Immature natural killer cell (primary cell): ENCODE measurements around the gene LRRC55. TPM values are rescaled to one million over a fixed set of nuclear protein-coding genes. Genes with fewer than 3 reads are reported as not detected.

Experiments used
- DNase-seq, 3 donors: peaks; one replicate each; pipeline ENCODE4 v3.0.0; 2022; ENCODE audit warnings: mixed read lengths in 1 of 3
- H3K27ac Mint-ChIP-seq, 6 donors: one replicate each; pipeline ENCODE4 v1.8.0; 2020; ENCODE audit warnings: mixed read lengths in 6 of 6, mild to moderate bottlenecking in 5 of 6, inconsistent platforms in 4 of 6, moderate library complexity in 3 of 6
- H3K27me3 Mint-ChIP-seq, 3 donors: one replicate each; pipeline ENCODE4 v1.8.0; 2020 to 2021; ENCODE audit warnings: low read depth in 3 of 3, mild to moderate bottlenecking in 3 of 3, mixed read lengths in 3 of 3, moderate library complexity in 3 of 3, inconsistent platforms in 1 of 3
- H3K36me3 Mint-ChIP-seq, 3 donors: one replicate each; pipeline ENCODE4 v1.8.0; 2020; ENCODE audit warnings: mixed read lengths in 3 of 3, inconsistent platforms in 2 of 3, mild to moderate bottlenecking in 2 of 3
- H3K4me1 Mint-ChIP-seq, 2 donors: one replicate each; pipeline ENCODE4 v1.8.0; 2020; ENCODE audit warnings: inconsistent platforms in 2 of 2, mild to moderate bottlenecking in 2 of 2, mixed read lengths in 2 of 2, moderate library complexity in 1 of 2
- H3K4me3 Mint-ChIP-seq, 5 donors: one replicate each; pipeline ENCODE4 v1.8.0; 2020; ENCODE audit warnings: mild to moderate bottlenecking in 5 of 5, mixed read lengths in 5 of 5, inconsistent platforms in 3 of 5, moderate library complexity in 3 of 5
- H3K9me3 Mint-ChIP-seq, 6 donors: one replicate each; pipeline ENCODE4 v1.8.0; 2020; ENCODE audit warnings: mild to moderate bottlenecking in 6 of 6, mixed read lengths in 6 of 6, inconsistent platforms in 4 of 6, moderate library complexity in 3 of 6
- polyA plus RNA-seq, 3 donors: library from polyadenylated mRNA; unstranded; fragments of 300-500 nt; fragmentation: Illumina TruSeq; gene quantifications; one replicate each; pipeline ENCODE4 v1.2.3, GENCODE V29; 2021

Gene LRRC55
- polyA plus RNA-seq, 3 donors from 2014 or later: not detected

DNA sequence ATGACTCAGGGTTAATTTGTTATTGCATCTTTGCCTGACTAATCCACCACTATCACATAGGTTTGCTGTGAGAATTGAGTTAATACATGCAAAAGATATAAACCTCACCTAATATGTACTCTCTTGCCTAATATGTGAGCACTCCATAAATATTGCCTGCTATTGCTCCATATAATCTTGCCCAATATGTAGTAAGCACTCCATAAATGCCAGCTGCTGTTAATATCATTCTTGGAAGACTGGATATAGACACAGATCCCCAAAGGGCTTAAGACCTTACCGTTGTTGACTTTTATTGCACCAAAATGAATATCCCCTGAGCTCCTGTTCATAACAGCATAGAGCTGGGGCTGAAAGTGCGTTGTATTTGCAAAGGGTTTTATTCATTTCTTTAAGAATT is 27.0 kb upstream of the LRRC55 start:
- H3K27me3 Mint-ChIP-seq: peaks cover 4 to 8% (median 7%) of the 10 kb centered on the region in 3 donors
- no peak overlapping the region for H3K4me3 Mint-ChIP-seq
- no peak for DNase-seq
- H3K36me3 Mint-ChIP-seq: no peaks in the 10 kb centered on the region
- H3K4me1 Mint-ChIP-seq: no peaks in the 10 kb centered on the region
- H3K9me3 Mint-ChIP-seq: peaks cover 0 to 5% (median 0%) of the 10 kb centered on the region in 6 donors
- no peak overlapping the region for H3K27ac Mint-ChIP-seq

DNA sequence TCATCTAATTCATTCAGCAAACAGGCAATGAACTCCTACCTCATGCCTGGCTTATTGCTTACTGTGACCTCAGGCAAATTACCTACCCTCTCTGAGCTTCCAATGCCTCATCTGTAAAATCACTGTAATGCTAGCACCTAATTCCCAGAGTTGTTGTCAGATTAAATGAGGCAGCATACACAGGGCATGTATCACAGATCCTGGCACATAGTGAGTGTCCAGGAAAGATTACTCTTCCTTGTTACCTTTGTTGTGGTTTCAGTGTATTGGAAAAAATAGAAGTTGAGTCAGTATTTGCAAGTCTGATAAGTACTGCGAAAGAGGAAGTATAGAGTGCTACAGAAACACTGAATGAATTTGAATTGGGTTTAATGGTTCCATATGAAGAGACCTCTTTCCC is 26.4 kb upstream of the LRRC55 start:
- H3K36me3 Mint-ChIP-seq: no peaks in the 10 kb centered on the region
- no peak for DNase-seq

DNA sequence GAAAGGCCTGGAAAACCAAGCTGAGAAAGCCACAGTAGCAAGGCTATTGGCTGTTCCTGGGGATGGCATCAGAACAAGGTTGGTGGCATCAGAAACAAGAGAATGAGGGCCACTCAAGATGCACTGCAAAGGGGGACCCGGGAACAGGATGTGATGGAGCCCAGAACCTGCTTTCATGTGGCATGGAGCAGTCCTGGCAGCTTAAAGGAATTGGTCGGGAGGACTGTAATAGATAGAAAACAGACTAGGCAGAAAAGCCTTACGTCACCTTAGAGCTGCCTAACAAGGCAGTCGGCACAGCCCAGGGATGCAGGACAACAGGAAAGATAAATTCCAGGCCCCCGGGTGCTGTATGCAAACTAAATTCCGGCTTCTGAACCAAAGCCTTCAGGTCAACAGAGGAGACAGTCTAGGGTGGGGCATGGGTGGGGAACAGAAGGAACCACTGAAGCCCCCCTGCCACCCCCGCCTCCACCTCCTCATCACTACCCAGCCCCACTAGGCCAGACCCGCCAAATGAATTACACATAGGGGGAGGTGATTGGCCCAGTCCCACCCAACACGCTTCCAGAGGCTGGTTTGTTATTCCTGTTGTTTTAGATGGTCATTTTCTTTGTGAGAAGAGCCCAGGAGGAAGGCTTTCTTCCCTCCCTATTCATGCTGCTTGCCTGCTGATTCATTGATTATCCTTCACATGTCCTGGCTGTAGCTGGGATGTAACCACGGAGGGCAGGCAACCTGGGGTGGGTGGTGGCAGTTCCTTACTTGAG is 25.7 kb upstream of the LRRC55 start:
- Mint-ChIP-seq H3K27me3 (peaks cover 4 to 11% (median 8%) of the 10 kb centered on the region in 3 donors), H3K4me1 (no peaks in the 10 kb centered on the region), H3K9me3 (peaks cover 0 to 2% (median 0%) of the 10 kb centered on the region in 6 donors), H3K36me3 (no peaks in the 10 kb centered on the region), H3K27ac (no peak overlapping the region), H3K4me3 (no peak overlapping the region)
- DNase-seq: no peak

More for the DNA sequence above, 26.4 kb upstream of the LRRC55 start:
- Mint-ChIP-seq H3K27me3 (peaks cover 4 to 8% (median 8%) of the 10 kb centered on the region in 3 donors), H3K27ac (no peak overlapping the region), H3K9me3 (peaks cover 0 to 5% (median 0%) of the 10 kb centered on the region in 6 donors), H3K4me3 (no peak overlapping the region), H3K4me1 (no peaks in the 10 kb centered on the region)

DNA sequence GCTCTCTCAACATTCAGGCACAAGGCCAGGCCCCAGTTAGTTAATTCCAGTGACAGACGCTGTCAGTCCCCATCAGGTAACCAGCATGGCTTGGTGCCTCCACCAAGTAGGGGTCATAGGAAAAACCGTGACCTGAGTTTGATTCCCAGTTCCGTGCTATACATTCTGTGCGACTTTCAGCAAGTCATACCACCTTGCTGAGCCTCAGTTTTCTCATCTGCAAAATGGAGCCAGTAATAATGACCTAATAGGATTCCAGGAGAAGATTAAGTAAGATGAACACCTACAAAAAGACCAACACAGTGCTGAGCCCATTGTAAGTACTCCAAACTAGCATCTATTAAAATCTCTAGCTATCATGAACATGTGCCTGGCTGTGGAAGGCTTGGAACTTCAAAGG is 24.8 kb upstream of the LRRC55 start:
- Mint-ChIP-seq H3K9me3 (peaks cover 0 to 2% (median 0%) of the 10 kb centered on the region in 6 donors), H3K27me3 (peaks cover 5 to 14% (median 8%) of the 10 kb centered on the region in 3 donors), H3K36me3 (no peaks in the 10 kb centered on the region), H3K4me1 (no peaks in the 10 kb centered on the region), H3K4me3 (no peak overlapping the region), H3K27ac (no peak overlapping the region)
- DNase-seq: no peak

DNA sequence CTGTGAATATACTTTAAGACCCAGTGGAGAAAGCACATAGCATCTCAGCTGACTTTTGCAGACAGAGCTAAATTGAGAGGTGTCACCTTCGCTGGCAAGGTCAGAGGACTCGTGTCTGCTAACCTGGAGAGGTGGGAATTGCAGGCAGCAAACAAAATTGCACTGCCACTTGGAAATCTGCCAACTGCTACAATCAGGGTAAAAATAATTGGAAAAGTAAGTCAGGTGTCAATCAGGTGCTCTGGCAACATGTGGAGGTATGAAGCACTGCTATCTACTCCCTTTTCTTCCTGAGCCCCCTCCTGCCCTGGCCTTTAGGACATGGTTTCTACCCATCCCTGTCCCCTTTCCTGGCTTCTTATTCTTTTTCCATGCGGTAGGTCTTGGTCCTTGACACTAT is 24.1 kb upstream of the LRRC55 start:
- no peak for DNase-seq
- no peak overlapping the region for H3K4me3 Mint-ChIP-seq
- H3K27me3 Mint-ChIP-seq: peaks cover 5 to 15% (median 8%) of the 10 kb centered on the region in 3 donors
- H3K4me1 Mint-ChIP-seq: no peaks in the 10 kb centered on the region
- H3K27ac Mint-ChIP-seq: no peak overlapping the region
- H3K9me3 Mint-ChIP-seq: peaks cover 0 to 8% (median 0%) of the 10 kb centered on the region in 6 donors
- no peaks in the 10 kb centered on the region for H3K36me3 Mint-ChIP-seq

DNA sequence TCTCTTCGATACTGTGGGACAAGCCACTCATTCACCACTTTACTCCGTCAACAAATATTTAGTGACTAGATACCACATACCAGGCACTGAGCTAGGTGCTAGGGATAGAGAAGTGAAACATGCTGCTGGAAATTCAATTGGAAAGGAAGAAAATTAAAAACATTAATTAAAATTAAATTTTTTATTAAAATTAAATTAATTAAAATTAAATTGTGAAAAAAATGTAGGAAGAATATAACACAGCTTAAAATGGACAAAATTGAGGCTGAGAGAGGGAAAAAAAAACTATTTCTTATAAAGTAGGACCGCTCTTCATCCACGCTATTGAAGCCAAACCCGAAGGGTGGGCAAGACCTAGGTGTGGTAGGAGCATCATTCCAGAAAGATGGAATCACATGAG is 23.6 kb upstream of the LRRC55 start:
- DNase-seq: no peak
- no peaks in the 10 kb centered on the region for H3K4me1 Mint-ChIP-seq
- no peak overlapping the region for H3K27ac Mint-ChIP-seq
- no peaks in the 10 kb centered on the region for H3K36me3 Mint-ChIP-seq
- peaks cover 0 to 8% (median 0%) of the 10 kb centered on the region in 6 donors for H3K9me3 Mint-ChIP-seq
- no peak overlapping the region for H3K4me3 Mint-ChIP-seq
- peaks cover 5 to 15% (median 8%) of the 10 kb centered on the region in 3 donors for H3K27me3 Mint-ChIP-seq

DNA sequence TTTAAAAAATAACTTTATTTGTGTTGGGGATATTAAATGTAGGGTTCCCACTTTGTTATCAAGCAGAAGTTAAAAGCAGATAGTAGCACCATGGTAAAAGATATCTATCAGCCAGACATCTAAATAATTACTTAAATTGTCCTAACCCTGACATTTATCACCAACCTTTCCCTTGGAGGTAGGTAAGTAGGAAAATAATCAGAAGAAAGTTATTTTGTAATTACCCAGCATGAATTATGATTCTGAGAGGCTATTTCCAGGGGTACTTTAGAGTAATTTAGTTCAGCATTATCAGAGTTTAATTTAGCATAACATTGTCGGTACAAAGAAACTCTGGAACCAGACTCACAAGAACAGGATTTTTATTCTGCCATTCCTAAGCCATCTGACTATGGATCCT is 23.2 kb upstream of the LRRC55 start:
- Mint-ChIP-seq H3K4me3 (no peak overlapping the region), H3K9me3 (peaks cover 0 to 8% (median 0%) of the 10 kb centered on the region in 6 donors), H3K36me3 (no peaks in the 10 kb centered on the region), H3K27ac (no peak overlapping the region), H3K4me1 (no peaks in the 10 kb centered on the region), H3K27me3 (peaks cover 5 to 15% (median 8%) of the 10 kb centered on the region in 3 donors)
- no peak for DNase-seq

DNA sequence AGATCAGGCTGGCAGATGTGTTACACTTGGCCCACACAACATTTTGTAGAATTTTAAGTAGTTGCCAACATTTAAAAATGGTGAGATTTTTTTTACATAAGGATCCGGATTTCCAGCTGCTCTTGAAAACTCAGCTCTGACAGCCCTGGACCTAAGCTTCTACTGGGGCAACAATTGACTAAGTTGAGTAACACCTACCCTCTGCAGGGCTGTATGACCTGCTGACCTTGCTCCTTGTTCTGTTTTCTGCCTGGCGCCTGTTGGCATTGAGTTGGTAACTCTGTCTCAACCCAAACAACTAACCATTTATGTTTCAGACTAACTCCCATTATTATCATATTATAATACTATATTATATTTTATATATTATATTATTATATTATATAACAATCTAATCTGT is 21.1 kb upstream of the LRRC55 start:
- no peaks in the 10 kb centered on the region for H3K4me1 Mint-ChIP-seq
- H3K4me3 Mint-ChIP-seq: no peak overlapping the region
- H3K27ac Mint-ChIP-seq: no peak overlapping the region
- peaks cover 0 to 8% (median 0%) of the 10 kb centered on the region in 6 donors for H3K9me3 Mint-ChIP-seq
- H3K27me3 Mint-ChIP-seq: peaks cover 3 to 17% (median 5%) of the 10 kb centered on the region in 3 donors
- DNase-seq: no peak
- H3K36me3 Mint-ChIP-seq: no peaks in the 10 kb centered on the region

DNA sequence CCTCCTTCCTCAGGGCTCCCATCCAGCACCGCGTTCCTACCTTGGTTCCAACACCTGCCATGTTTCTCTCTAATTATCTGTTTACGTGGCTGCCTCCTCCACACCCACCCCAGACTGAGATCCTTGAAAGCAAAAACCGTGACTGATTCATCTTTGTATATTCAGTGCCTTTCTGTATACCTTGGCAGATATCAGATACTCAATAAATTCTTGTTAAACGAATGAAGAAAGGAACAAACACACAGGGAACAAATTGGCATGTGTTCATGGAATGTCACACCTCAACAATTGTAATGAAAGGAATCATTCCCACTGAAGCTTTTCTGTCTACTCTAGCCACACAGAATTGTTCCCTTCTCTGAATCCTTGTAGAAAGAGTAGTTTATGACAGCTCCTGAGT is 20.4 kb upstream of the LRRC55 start:
- Mint-ChIP-seq H3K9me3 (peaks cover 0 to 8% (median 0%) of the 10 kb centered on the region in 6 donors), H3K36me3 (no peaks in the 10 kb centered on the region), H3K27ac (no peak overlapping the region), H3K4me1 (no peaks in the 10 kb centered on the region), H3K4me3 (no peak overlapping the region), H3K27me3 (peaks cover 3 to 15% (median 5%) of the 10 kb centered on the region in 3 donors)
- no peak for DNase-seq

DNA sequence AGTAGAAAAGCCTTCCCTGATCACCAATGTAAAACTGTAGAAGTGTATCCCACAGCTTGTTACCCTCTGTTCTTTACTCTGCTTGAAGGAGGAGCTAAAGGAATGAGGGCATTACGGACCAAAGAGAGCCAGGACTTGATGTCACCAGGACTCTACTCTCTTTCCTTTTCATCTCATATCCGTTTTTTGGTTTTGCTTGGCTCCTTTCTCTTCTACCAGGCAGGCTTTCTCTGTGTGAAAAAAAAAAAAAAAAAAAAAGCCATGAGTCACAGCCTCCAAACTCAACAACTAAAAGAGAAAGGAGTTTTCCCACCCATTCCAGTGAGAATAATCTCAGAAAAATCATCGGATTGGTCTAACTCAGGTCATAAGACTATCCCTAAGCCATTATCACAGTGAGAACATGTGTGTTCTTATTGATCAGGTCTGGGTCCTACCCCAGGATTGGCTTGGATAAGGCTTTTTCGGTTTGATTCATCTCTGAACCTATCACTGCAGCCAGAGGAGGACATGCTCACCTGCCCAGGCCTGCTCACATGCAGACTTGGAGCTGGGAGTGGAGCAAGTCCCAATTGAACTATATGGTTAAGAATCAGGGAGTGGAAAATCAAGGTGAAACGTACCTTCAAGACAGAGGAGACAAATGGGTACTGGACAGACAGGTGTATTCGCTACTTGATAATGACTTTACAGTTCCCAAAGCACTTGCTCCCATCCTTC is 19.4 kb upstream of the LRRC55 start:
- Mint-ChIP-seq H3K4me3 (no peak overlapping the region), H3K27ac (no peak overlapping the region), H3K9me3 (peaks cover 0 to 8% (median 0%) of the 10 kb centered on the region in 6 donors), H3K4me1 (no peaks in the 10 kb centered on the region), H3K36me3 (no peaks in the 10 kb centered on the region), H3K27me3 (peaks cover under 1 to 15% (median 4%) of the 10 kb centered on the region in 3 donors)
- no peak for DNase-seq

DNA sequence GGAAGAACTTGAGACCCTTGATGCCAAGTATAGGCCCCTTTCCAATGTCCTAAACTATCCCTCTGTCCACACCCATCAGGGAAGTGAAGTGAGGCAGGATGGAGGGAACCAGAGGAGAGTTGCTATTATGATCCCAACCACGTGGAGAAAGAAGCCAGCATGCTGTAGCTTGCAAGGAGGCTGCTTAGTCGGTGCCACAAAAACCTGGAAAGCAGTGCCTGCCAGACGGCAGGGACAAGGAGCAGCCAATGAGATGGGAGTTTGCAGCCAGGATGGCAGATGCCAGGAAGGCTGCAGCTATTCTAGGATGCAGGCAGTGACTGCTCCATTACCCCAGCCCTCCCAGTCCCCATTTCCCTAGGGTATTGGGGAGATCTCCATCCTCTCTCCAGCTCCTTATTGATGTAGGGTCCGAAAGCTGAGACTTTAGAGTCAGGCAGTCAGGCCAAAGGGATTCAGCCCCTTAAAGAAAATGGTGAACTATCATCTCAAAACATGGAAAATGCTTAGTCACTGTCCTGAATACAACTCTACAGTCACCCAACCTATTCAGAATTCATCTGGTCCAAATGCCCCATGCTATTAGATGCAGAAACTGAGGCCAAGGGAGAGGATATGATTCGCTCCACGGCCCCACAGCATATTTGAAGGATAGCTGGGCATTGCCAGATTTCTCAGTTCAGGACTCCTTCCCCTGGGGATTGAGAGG is 18.4 kb upstream of the LRRC55 start:
- peaks cover 0 to 13% (median 2%) of the 10 kb centered on the region in 3 donors for H3K27me3 Mint-ChIP-seq
- H3K27ac Mint-ChIP-seq: no peak overlapping the region
- no peak overlapping the region for H3K4me3 Mint-ChIP-seq
- DNase-seq: no peak
- no peaks in the 10 kb centered on the region for H3K36me3 Mint-ChIP-seq
- peaks cover 0 to 8% (median 0%) of the 10 kb centered on the region in 6 donors for H3K9me3 Mint-ChIP-seq
- no peaks in the 10 kb centered on the region for H3K4me1 Mint-ChIP-seq

DNA sequence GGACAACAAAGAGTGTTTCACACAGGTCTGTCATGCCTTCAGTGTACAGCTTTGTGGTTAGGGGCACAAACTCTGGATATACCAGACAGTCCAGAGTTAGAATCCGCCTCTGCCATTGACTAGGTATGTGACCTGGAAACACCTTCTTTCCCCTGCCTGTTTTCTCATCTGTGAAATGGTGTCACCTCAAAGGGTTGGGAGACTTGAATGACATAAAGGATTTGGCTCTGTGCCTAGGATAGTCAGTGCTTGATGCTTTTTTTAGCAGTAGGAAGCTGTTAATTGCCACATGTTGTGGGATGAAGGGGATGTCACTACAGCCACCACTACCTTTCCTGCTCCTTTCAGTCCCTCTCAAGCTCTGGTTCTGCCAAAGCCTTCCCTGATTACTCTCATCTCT is 17.4 kb upstream of the LRRC55 start:
- no peak overlapping the region for H3K27ac Mint-ChIP-seq
- DNase-seq: no peak
- no peak overlapping the region for H3K4me3 Mint-ChIP-seq
- H3K36me3 Mint-ChIP-seq: no peaks in the 10 kb centered on the region
- no peaks in the 10 kb centered on the region for H3K4me1 Mint-ChIP-seq
- peaks cover 0 to 8% (median 0%) of the 10 kb centered on the region in 6 donors for H3K9me3 Mint-ChIP-seq
- H3K27me3 Mint-ChIP-seq: peaks cover 1 to 13% (median 6%) of the 10 kb centered on the region in 3 donors

DNA sequence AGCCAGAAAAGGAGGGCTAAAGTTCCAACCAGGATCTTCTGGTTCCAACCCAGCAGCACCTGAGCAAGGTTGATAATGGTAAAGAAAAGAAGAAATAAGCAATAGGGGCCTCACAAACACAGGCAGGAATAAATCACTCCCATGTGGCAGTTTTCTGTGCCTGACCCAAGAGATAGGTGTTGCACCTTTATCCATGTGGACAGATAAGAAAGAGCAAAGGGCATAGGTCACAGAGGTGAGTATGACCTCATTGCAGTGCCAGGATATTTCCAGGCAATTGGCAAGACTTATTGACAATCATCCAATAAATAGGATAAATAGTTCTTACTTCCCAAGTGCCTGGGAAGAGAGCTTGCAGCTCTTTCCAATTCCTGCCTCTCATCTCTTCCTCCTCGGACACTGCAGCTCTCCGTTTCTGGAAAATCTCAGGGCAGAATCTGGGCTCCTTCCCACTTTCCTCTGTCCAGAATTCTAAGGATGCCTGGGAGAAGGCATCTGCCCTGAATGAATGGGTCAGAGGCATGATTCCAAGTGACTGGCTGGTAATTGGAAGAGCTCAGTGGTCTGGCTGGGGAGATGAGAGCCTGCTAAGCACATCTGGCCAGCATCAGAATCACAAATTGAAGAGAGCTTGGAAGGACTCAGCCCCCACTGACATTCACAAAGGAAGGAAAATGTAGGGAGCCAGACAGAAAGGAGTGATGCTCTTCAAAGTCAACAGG is 14.5 kb upstream of the LRRC55 start:
- Mint-ChIP-seq H3K9me3 (peaks cover 0 to 3% (median 0%) of the 10 kb centered on the region in 6 donors), H3K4me1 (no peaks in the 10 kb centered on the region), H3K27ac (no peak overlapping the region), H3K36me3 (no peaks in the 10 kb centered on the region), H3K4me3 (no peak overlapping the region), H3K27me3 (peaks cover 1 to 4% (median 4%) of the 10 kb centered on the region in 3 donors)
- no peak for DNase-seq
